LHCN-M2 (cell line): ENCODE results near the gene FIP1L1. TPM values are rescaled to one million over a fixed set of nuclear protein-coding genes. Genes with fewer than 3 reads are reported as not detected.
"Not testable (repeated sequence)": the region's sequence is repeated elsewhere in the genome, so short reads cannot be mapped to it uniquely, and the experiment has no call there.

Experiments
- DNase-seq: peaks from one replicate; pipeline ENCODE4 v3.0.0-alpha.2; 2012; ENCODE audit warnings: low read depth
- polyA plus RNA-seq: library from polyadenylated mRNA; unstranded; fragments of >200 nt; gene quantifications from one replicate; pipeline ENCODE4 v1.2.1, GENCODE V29; 2012; ENCODE audit warnings: missing spikeins
- total RNA-seq: library from RNA; depleted of rRNA; stranded (reverse); fragments of >200 nt; gene quantifications from 2 replicates; pipeline ENCODE4 v1.2.3, GENCODE V29; 2014; rRNA removed

The FIP1L1 gene, protein sequence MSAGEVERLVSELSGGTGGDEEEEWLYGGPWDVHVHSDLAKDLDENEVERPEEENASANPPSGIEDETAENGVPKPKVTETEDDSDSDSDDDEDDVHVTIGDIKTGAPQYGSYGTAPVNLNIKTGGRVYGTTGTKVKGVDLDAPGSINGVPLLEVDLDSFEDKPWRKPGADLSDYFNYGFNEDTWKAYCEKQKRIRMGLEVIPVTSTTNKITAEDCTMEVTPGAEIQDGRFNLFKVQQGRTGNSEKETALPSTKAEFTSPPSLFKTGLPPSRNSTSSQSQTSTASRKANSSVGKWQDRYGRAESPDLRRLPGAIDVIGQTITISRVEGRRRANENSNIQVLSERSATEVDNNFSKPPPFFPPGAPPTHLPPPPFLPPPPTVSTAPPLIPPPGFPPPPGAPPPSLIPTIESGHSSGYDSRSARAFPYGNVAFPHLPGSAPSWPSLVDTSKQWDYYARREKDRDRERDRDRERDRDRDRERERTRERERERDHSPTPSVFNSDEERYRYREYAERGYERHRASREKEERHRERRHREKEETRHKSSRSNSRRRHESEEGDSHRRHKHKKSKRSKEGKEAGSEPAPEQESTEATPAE
- total RNA-seq: 44.1 and 46.5 TPM in 2 replicates
- 25.7 TPM for polyA plus RNA-seq

DNA sequence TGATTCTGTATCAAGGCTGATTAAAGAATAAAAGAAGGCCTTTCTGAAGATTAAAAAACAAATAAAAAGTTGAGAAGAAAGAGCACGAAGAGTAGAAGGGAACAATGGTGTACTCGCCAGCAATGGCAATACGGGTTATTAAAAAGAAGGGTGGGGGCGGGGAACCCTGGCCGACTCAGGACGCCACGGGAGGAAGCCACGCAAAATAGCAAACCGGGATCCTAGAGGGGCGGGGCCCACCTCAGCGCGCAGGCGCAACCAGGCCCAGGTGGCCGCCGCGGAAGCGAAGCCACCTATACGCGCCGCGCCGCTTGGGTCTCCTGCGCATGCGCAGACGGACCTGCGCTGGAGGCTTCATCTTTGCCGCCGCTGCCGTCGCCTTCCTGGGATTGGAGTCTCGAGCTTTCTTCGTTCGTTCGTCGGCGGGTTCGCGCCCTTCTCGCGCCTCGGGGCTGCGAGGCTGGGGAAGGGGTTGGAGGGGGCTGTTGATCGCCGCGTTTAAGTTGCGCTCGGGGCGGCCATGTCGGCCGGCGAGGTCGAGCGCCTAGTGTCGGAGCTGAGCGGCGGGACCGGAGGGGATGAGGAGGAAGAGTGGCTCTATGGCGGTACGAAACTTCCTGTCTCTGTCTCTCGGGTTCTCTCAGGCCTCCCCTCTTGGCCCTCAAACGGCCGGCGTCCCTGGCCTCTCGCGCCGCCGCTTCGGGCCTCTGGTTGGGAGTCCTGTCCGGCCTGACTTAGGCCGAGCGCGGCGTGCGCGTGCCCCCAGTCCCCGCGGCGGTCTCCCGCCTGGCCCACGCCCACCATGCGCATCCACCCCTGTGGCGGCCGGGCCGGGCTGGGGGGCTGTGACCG lies at the start of gene FIP1L1:
FIP1L1 (plus strand) TSS at position 323 of the 852 bp plus-strand sequence; CDS start at position 521, 198 bp downstream.
- peak; percentile 79 for DNase-seq

DNA sequence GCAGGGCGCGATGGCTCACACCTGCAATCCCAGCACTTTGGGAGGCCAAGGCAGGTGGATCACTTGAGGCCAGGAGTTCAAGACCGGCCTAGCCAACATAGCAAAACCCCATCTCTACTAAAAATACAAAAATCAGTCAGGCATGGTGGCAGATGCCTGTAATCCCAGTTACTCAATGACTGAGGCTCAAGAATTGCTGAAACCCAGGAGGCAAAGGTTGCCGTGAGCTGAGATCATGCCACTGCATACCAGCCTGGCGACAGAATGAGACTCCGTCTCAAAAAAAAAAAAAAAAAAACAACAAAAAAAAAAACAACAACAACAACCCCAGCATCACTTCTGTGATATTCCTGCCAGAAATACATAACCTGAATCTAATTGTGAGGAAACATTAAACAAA lies 42.5 kb upstream of the FIP1L1 start:
- DNase-seq: not testable (repeated sequence)

DNA sequence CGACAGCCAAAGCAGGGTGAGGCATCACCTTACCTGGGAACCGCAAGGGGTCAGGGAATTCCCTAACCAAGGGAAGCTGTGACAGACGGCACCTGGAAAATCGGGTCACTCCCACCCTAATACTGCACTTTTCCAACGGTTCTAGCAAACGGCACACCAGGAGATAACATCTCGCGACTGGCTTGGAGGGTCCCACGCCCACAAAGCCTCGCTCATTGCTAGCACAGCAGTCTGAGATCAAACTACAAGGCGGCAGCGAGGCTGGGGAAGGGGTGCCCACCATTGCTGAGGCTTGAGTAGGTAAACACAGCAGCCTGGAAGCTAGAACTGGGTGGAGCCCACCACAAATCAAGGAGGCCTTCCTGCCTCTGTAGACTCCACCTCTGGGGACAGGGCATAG lies 37.3 kb upstream of the FIP1L1 start:
- DNase-seq: not testable (repeated sequence)

DNA sequence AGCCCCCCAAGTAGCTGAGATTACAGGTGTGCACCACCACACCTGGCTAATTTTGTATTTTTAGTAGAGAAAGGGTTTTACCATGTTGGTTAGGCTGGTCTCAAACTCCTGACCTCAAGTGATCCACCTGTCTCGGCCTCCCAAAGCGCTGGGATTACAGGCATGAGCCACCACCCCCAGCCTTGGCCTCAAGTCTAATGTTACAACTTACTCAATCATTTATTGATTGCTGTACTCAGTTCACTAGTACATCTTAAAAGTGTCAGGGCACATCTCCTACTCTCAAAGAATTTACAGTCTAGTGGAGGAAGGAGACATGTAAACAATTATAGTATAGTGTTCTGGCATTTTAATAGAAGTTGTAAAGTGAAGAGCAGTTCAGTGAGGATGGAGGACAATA lies 31.0 kb upstream of the FIP1L1 start:
- DNase-seq: not testable (repeated sequence)

DNA sequence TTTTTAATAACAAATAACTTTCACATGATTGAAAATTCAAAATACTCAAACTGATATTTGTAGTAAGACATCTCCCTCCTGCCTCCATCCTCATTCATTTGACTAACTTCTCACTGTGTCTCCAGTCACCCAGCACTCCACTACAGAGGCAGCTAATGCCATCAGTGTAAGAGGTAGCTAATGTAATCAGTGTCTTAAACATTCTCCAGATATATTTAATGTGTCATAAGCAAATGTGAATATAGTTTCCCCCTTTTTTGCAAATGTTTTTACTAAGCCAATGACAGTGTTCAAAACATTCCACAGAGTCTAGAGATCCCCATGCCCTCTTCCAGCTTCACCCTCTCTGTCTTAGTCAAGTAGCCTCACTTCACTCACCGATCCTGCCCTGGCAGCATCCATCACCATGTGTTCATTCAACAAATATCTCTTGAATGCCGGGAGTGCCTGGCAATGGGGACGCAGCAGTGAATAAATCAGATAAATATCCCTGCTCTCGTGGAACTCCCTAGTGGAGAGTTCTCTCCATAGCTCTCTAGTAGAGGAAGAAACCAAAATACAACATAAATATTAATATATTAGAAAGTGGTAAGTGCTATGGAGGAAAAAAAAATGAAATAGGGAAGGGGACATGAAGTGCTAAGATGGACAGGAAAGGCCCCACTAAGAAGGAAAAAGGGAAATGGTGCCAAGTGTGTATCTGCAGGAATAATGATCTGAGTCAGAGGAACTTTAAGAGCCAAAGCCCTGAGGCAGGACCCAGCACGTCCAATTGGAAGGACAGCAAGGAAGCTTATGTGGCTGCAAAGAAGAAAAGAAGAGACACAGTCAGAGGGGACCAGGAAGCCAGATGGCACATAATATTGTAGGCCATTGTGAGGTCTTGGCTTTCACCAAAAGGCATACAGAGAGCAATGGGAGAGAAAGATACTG lies 30.3 kb upstream of the FIP1L1 start:
- DNase-seq: peak; percentile 32

DNA sequence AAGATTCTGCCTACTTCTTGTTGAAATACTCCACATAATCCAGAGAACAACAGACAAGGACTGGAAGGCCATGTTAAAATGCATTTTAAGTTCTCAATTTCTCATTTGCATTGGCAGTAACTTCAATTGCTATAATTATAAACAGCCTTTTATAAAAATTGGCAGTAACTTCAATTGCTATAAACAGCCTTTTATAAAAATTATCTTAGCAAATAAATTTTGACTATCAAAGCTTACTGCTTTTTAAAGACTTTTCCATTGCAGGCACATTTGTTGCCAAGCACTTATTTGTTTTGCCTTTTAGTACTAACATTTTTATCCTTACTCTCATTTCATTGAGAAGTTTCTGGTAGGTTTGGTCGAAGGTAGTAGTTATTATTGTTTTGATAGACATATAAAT lies 29.4 kb upstream of the FIP1L1 start:
- DNase-seq: no peak

DNA sequence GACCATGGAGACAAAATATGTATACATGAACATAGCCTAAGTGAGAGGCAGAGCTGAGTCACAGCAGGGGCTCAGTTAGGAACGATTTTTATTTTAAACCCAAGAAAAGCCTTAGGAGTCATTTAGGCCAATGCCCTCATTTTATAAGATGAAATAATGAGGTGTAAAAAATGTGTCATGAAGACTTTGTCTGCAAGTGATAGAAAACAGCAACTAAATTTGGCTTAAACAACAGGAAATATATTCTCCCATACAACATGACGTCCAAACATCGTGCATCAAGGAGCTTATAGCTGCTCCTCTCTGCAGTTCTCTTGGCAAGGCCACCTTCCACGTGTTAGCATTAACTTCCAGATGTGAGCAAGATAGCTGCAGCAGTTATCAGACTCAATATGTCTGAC lies 28.4 kb upstream of the FIP1L1 start:
- DNase-seq: no peak

DNA sequence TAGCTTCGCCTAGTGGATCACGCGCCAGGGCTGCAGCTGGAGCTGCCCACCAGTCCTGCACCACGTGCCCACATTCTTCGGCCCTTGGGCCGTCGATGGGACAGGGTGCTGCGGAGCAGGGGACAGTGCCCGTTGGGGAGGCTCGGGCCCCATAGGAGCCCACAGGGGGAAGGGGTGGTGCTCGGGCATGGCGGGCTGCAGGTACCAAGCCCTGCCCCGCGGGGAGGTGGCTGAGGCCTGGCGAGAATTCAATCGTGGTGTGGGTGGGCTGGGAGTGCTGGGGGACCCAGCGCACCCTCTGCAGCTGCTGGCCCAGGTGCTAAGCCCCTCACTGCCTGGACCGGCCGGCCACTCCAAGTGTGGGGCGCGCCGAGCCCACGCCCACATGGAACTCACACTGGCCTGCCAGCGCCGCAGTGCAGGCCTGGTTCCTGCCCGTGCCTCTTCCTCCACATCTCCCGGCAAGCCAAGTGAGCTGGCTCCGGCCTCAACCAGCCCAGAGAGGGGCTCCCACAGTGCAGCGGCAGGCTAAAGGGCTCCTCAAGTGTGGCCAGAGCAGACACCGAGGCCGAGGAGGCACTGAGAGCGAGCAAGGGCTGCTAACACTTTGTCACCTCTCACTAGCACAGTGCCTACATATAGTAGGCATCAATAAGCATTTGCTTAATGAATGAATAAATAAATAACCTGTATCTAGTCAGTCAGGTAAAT lies 23.3 kb upstream of the FIP1L1 start:
- DNase-seq: no peak

DNA sequence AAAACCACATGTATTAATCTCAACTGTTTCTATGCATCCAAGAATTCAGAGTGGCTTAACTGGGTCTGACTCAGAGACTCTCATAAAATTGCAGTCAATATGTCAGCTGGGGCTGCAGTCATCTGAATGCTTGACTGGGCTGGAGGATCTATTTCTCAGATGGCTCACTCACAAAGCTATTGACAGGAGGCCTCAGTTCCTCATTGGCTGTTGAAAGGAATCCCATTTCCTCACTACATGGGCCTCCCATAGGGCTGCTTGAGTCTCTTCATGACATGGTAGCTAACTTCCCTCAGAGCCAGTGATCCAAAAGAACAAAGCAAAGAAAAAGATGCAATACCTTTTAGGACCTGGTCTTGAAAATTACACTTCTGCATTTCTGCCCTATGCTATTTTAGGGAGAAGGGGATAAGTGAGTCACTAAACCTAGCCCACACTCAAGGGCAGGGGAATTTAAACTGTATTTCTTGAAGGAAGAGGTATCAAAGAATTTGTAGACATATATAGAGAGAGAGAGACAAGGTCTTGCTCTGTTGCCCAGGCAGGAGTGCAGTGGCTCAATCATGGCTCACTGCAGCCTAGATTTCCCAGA lies 21.4 kb upstream of the FIP1L1 start:
- no peak for DNase-seq

DNA sequence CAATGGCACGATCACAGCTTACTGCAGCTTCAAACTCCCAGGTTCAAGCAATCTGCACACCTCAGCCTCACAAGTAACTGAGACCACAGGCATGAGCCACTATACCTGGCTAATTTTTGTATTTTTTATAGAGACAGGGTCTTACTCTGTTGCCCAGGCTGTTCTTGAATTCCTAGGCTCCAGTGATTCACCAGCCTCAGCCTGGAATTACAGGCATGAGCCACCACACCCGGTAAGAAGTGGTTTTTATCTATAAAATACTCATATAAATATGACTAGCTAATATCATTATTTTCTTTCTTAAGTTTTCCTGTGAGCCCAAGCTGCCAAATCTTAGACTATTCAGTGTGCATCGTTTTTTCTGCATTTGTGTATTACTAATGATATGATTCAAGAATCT lies 16.0 kb upstream of the FIP1L1 start:
- no peak for DNase-seq

DNA sequence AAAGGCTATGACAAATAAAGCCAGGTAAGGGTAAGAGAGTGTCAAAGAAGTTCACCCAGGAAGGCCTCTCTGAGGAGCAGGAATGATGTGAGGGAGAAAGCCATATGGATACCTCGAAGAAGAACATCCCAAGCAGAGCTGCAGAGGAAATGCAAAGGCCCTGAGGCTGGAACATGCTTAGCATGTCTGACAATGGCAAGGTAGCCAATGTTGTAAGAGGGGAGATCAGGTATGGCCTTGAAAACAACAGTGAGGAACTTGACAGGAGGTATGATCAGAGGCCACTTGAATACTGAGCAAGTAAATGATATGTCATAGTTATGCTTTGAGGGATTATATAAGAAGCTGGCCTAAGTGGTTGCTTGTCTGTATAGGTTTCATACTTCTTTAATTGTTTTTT lies 15.3 kb upstream of the FIP1L1 start:
- no peak for DNase-seq

DNA sequence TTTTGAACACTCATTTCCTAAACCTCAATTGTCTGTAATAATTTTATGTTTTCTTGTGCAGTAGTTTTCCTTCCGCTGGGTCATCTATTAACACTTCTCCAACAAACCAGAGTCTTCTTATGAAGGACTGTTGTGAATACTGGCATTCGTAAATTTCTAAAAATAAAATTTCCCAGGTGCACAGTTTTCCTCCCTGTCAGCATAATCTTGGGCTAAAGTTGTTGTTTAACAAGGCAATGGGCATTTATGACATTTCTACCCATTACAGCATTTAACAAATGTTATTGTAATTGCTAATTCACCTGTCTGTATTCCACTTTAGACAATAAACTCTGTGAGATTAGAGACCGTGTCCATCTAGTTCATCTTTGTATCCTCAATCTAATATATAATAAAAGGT lies 12.8 kb upstream of the FIP1L1 start:
- DNase-seq: no peak

DNA sequence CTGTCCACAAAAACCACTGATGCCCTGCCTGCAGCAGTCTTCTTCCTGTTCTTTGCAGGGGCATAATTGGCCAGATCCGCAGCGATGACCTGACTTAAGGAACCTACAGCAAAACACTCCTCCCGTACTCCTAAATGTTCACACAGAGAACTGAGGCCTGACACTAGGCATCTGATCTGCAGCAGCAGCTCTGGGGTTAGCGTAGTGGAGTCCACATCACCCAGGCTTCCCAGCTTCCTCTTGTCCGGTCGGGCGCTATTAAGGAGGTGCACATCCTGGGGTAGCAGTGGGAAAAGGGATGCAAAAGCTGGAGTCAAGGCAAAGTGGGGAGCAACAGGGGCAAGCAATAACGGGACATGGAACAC lies 12.3 kb upstream of the FIP1L1 start:
- peak; percentile 30 for DNase-seq

DNA sequence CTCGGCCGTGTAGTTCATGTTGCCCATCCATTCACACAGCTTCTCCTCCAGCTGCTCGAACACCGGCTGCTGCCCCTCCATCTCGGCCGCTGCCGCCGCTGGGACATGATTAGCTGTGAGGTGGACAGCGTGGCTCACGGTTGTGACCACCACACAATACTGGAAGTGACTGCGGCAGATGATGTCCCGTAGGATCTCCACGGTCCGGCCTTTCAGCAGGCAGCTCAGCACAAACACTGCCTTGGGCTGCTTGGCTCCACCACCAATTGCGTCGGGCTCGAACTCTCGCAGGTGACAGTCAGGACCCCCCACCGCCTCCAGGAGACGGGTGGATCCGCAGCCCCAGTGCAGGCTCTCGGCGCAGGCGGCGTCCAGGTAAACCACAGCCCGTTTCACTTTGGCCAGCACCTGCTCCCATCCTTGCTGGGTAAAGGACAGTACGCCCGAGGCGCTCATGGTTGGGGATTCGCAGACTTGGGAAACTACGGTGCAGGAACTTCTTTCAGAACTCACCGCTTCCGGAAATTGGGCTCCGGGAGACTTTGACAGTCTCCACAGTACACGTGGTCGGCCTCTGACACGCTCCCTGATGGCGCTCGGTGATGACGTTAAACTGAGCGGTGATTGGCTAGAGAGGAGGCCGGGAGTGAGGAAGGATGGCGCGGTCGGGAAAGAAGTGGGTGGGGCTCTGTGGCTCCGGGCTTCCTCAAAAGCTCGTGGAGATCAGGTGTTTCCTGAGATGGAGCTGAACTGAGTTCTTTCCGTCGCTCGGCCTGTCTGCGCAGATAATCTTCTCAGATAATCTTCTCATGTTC lies 11.7 kb upstream of the FIP1L1 start, which contains the start of gene SCFD2:
SCFD2 (minus strand) TSS at position 576 of the 815 bp plus-strand sequence.
- peak; percentile 97 for DNase-seq

DNA sequence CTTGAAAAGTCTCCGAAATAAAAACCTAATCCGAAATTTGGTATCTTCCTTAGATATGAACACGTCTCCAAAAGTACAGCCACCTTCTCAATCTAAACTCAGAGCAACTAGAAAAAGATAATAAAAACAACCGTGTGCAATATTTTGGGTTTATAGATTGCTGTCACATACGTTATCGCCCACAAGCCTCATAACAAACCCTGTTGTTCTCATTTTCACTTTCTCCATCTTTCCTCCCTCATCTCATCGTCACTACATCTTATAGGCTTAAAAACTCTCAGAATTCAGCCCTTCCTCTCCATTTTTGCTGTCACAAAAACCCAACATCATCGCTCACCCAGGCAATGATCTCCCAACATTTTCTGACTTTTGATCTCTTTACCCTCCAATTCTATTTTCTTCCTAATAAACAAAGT lies 11.1 kb upstream of the FIP1L1 start:
- no peak for DNase-seq

DNA sequence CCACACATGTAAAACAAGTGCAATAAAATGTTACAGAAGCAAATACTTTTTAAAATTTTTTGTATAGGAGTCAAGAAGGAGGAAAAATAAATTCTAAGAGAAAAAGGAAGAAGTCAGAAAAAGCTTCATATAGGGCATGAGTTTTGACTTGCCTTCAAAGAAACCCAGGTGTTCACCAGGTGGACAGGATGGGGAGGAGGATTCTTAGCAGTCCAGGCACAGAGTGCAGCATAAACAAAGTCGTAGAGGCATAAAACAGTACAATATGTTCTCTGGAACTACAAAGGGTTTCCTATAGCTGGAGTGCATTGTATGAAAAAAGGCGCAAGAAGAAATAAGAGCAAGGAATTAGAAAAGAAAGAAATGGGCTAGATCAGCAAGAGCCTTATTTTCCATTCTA lies 9.7 kb upstream of the FIP1L1 start:
- no peak for DNase-seq

DNA sequence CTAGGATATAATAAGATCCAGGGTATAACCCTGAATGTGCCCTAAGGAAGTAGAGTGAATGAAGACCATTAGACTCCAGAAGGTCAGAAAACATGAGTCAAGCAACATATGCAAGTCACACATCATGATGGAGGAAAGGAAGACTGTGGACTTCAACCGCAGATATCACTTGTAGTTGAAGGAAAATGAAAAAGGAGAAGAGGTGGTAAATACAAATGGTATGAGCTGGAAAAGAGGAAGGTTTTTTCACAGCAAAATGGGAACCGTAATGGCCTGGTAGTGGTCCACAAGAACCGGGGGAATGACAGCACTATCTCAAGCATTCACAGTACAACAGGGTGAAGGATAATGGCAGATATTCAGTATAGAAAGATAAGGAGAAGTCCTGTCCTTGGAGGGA lies 6.4 kb upstream of the FIP1L1 start:
- no peak for DNase-seq

DNA sequence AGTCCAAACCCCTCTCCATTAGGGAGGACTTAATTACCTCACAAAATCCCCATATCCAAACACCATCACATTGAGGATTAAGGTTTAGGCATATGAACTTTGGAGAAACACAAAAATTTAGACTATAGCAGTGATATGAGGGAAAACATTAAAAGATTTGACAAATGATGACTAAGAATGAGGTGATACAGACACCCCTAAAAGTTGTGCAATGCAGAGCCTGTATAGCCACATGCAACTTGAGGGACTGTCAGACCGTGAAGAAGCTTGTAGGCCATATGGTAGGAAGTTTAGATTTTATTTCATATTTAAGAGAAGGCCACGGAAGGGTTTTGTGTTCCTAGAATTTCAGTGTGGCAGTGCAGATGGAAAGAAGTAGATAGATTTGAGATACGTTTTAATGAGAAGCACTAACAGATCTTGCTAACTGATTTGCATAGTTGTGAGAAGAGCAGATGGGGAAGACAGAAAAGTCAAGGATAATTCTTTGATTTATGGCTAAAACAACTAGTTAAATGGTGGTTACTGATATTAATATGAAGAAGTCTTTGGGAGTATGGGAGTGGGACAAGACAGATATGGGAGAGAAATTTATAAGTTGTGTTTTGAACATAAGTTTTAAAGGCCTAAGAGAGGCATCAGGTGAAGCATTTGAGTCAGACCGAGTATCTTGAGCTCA lies 5.5 kb upstream of the FIP1L1 start:
- DNase-seq: no peak
